Karpas-422 (cell line): ENCODE measurements around the gene OAT. TPM values are rescaled to one million over a fixed set of nuclear protein-coding genes. Genes with fewer than 3 reads are reported as not detected.
"Not testable (repeated sequence)": the region's sequence is repeated elsewhere in the genome, so short reads cannot be mapped to it uniquely, and the experiment has no call there.

ENCODE experiments used
- DNase-seq: peaks from one replicate; pipeline ENCODE4 v3.0.0-alpha.2; 2015
- H2AFZ ChIP-seq: fragments of 200-600 bp; sonication (generic); 2 replicates; pipeline ENCODE4 v1.6.1; 2014; ENCODE audit warnings: antibody characterized with exemption, low read length, mixed read lengths
- H3K27ac ChIP-seq: fragments of 200-600 bp; sonication (generic); 2 replicates; pipeline ENCODE4 v1.5.1; 2014; ENCODE audit warnings: mild to moderate bottlenecking, low read length, moderate library complexity
- H3K27me3 ChIP-seq: fragments of 200-600 bp; sonication (generic); 2 replicates; pipeline ENCODE4 v1.6.1; 2014; ENCODE audit warnings: low read length, mixed read lengths
- H3K36me3 ChIP-seq: fragments of 200-600 bp; sonication (generic); 2 replicates; pipeline ENCODE4 v1.6.1; 2014; ENCODE audit warnings: low read length, mixed read lengths; ENCODE audit not compliant: insufficient read depth
- H3K4me1 ChIP-seq: fragments of 200-600 bp; sonication (generic); 2 replicates; pipeline ENCODE4 v1.6.1; 2014; ENCODE audit warnings: mild to moderate bottlenecking, low read length, mixed read lengths
- H3K4me2 ChIP-seq: fragments of 200-600 bp; sonication (generic); 2 replicates; pipeline ENCODE4 v1.6.1; 2014; ENCODE audit warnings: low read length, low read depth, mild to moderate bottlenecking; ENCODE audit not compliant: poor library complexity, severe bottlenecking
- H3K4me3 ChIP-seq: fragments of 200-600 bp; sonication (generic); 2 replicates; pipeline ENCODE4 v1.5.1; 2014; ENCODE audit warnings: mild to moderate bottlenecking, antibody characterized with exemption, low read length, mixed read lengths
- H3K79me2 ChIP-seq: fragments of 200-600 bp; sonication (generic); 2 replicates; pipeline ENCODE4 v1.6.1; 2014; ENCODE audit warnings: mild to moderate bottlenecking, low read length, mixed read lengths
- H3K9ac ChIP-seq: fragments of 200-600 bp; sonication (generic); 2 replicates; pipeline ENCODE4 v1.6.0; 2014; ENCODE audit warnings: low read length
- H3K9me2 ChIP-seq: fragments of 200-600 bp; sonication (generic), shearing (Covaris generic); replicated peaks from 2 replicates; pipeline ENCODE4 v1.6.0; 2014; ENCODE audit warnings: mild to moderate bottlenecking, low read length, moderate library complexity; ENCODE audit not compliant: insufficient read depth
- H3K9me3 ChIP-seq: fragments of 300-700, 200-600 bp; sonication (generic); 2 replicates; pipeline ENCODE4 v1.6.1; 2014; ENCODE audit warnings: low read length, mixed read lengths
- H4K20me1 ChIP-seq: fragments of 200-600 bp; sonication (generic); 2 replicates; pipeline ENCODE4 v1.6.1; 2014; ENCODE audit warnings: mild to moderate bottlenecking, antibody characterized with exemption, low read length, low read depth; ENCODE audit not compliant: insufficient read depth
- total RNA-seq: library from RNA; depleted of rRNA; stranded (reverse); fragments of >200 nt; shearing (Covaris generic); gene quantifications from 2 replicates; pipeline ENCODE4 v1.2.3, GENCODE V29; 2014; ENCODE audit warnings: low replicate concordance

OAT gene
- total RNA-seq, 1 experiment from 2014 or later, result 98.4 TPM

DNA sequence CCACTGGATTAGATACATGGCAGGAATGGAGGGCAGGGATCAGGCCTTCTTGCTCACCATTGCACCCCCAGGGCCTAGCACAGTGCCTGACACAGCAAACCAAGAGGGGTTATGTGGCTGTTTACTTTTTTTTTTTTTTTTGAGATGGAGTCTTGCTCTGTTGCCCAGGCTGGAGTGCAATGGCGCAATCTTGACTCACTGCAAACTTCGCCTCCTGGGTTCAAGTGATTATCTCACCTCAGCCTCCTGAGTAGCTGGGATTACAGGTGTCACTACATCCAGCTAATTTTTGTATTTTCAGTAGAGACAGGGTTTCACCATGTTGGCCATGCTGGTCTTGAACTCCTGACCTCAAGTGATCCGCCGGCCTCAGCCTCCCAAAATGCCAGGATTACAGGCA, 17.0 kb upstream of the OAT start:
- not testable (repeated sequence) for H3K36me3 ChIP-seq, H4K20me1 ChIP-seq, H3K9me2 ChIP-seq, H3K27ac ChIP-seq, H2AFZ ChIP-seq, DNase-seq, H3K9ac ChIP-seq, H3K27me3 ChIP-seq, H3K79me2 ChIP-seq, H3K9me3 ChIP-seq
- Histone ChIP-seq H3K4me2 (peak overlapping the region; percentile 73), H3K4me3 (peak overlapping the region; percentile 46; the same call in 1 of the 2 replicates), H3K4me1 (peaks cover 43% of the 10 kb centered on the region)

GRCh38 chr10:124433461-124433860, 14.7 kb upstream of the OAT start:
- Histone ChIP-seq H2AFZ (no peak overlapping the region), H3K4me1 (peaks cover 24% of the 10 kb centered on the region), H3K36me3 (no peaks in the 10 kb centered on the region), H4K20me1 (no peaks in the 10 kb centered on the region), H3K9me3 (no peaks in the 10 kb centered on the region), H3K79me2 (no peaks in the 10 kb centered on the region), H3K9me2 (no peaks in the 10 kb centered on the region), H3K27me3 (no peaks in the 10 kb centered on the region), H3K4me3 (no peak overlapping the region), H3K4me2 (no peak overlapping the region), H3K27ac (no peak overlapping the region), H3K9ac (no peak overlapping the region)
- DNase-seq, result no peak

DNA sequence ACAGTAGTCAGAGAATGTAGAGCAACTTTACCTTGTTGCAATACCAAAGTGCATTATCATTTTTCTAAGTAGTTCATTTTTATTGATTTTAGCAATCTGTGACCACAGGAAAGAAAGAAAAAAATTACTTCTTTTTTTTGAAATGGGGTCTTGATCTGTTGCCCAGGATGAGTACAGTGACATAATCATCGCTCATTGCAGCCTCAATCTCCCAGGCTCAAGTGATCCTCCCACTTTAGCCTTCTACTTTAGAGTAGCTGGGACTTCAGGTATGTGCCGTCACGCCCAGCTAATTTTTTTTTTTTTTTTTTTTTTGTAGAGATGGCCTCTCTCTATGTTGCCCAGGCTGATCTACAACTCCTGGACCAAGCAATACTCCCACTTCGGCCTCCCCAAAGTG, 11.4 kb upstream of the OAT start:
- Histone ChIP-seq H4K20me1 (no peaks in the 10 kb centered on the region), H3K36me3 (no peaks in the 10 kb centered on the region), H3K27me3 (no peaks in the 10 kb centered on the region), H3K79me2 (no peaks in the 10 kb centered on the region), H3K9ac (no peak overlapping the region), H3K9me3 (no peaks in the 10 kb centered on the region), H3K4me3 (no peak overlapping the region), H3K9me2 (no peaks in the 10 kb centered on the region), H3K27ac (no peak overlapping the region), H2AFZ (no peak overlapping the region), H3K4me1 (no peaks in the 10 kb centered on the region), H3K4me2 (no peak overlapping the region)
- no peak for DNase-seq

DNA sequence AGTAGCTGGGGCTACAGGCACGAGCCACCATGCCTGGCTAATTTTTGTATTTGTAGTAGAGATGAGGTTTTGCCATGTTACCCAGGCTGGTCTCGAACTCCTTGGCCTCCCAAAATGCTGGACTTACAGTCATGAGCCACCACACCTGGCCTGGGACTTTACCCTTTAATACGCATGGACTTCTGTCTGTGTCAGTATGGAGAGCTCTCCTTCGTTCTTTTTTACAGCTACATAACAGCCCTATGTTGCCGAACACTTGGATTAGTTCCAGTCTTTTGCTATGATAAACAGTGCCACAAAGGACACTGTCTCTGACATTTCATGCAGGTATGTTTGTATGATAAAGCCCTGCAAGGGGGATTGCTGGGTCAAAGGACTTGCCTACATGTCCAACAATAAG, 10.9 kb upstream of the OAT start:
- Histone ChIP-seq H3K27me3 (no peaks in the 10 kb centered on the region), H3K27ac (no peak overlapping the region), H3K9me3 (no peaks in the 10 kb centered on the region), H3K79me2 (no peaks in the 10 kb centered on the region), H3K4me3 (no peak overlapping the region), H3K36me3 (no peaks in the 10 kb centered on the region), H3K9me2 (no peaks in the 10 kb centered on the region), H4K20me1 (no peaks in the 10 kb centered on the region), H3K9ac (no peak overlapping the region), H2AFZ (no peak overlapping the region), H3K4me1 (no peaks in the 10 kb centered on the region), H3K4me2 (no peak overlapping the region)
- no peak for DNase-seq

DNA sequence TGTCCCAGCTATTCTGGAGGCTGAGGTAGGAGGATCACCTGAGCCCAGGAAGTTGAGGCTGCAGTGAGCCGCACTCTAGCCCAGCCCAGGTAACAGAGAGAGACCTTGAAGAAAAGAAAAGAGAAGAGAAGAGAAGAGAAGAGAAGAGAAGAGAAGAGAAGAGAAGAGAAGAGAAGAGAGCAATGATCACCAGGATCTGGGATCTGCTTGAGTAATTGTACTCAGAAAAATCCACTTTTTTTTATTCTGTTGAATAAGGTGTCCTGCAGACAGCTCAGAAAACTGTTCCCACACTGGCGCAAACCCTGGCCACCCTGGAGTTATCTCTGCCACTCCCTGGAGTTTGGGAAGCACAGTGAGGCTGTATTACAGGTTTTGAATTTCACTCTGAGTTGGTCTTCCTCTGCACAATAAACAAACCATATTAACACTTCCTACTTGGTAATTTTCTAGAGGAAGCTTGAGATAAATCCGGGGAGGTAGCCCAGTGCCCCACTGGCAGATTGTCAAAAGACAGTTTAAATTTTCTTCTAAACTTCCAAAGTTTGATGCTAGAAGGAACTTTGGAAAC, 9.6 kb upstream of the OAT start:
- Histone ChIP-seq H3K9me2 (no peaks in the 10 kb centered on the region), H3K27ac (no peak overlapping the region), H3K36me3 (no peaks in the 10 kb centered on the region), H3K4me1 (no peaks in the 10 kb centered on the region), H3K9ac (no peak overlapping the region), H3K4me3 (no peak overlapping the region), H3K4me2 (no peak overlapping the region), H2AFZ (no peak overlapping the region), H3K9me3 (no peaks in the 10 kb centered on the region), H4K20me1 (no peaks in the 10 kb centered on the region), H3K79me2 (no peaks in the 10 kb centered on the region), H3K27me3 (no peaks in the 10 kb centered on the region)
- no peak for DNase-seq

- H3K79me2 ChIP-seq, result no peaks in the 10 kb centered on the region
- no peak overlapping the region for H3K9ac ChIP-seq
- no peaks in the 10 kb centered on the region for H3K4me1 ChIP-seq
- no peak overlapping the region for H3K4me2 ChIP-seq
- no peaks in the 10 kb centered on the region for H4K20me1 ChIP-seq
- no peaks in the 10 kb centered on the region for H3K9me2 ChIP-seq
- DNase-seq, result no peak
- no peak overlapping the region for H2AFZ ChIP-seq
- H3K9me3 ChIP-seq, result no peaks in the 10 kb centered on the region
- H3K27ac ChIP-seq, result no peak overlapping the region
- H3K36me3 ChIP-seq, result no peaks in the 10 kb centered on the region
- no peak overlapping the region for H3K4me3 ChIP-seq
- no peaks in the 10 kb centered on the region for H3K27me3 ChIP-seq
Observed at GRCh38 chr10:124425227-124425962, 6.7 kb upstream of the OAT start.

DNA sequence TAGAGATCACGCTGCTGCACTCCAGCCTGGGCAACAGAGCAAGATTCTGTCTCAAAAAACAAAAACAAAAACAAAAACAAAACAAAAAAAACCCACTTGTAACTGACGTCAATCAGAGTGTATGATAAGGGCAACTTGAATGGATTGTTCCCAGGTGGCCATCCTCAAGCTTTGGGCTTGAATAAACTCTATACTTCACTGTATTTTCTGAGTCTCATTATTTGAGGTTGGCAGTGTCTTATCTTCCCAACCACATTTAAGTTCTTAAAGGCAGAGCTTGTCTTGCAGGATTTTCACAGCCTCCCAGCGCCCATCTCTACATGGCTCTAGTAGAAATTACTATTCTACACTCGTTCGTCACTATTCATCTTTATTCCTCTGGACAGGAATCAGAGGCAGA, 5.1 kb upstream of the OAT start:
- Histone ChIP-seq H3K9me3 (no peaks in the 10 kb centered on the region), H2AFZ (no peak overlapping the region), H3K27me3 (no peaks in the 10 kb centered on the region), H3K4me2 (no peak overlapping the region), H3K36me3 (no peaks in the 10 kb centered on the region), H3K27ac (no peak overlapping the region), H4K20me1 (no peaks in the 10 kb centered on the region), H3K4me3 (no peak overlapping the region), H3K4me1 (peaks cover 3% of the 10 kb centered on the region; the same call in 1 of the 2 replicates), H3K9me2 (no peaks in the 10 kb centered on the region), H3K9ac (no peak overlapping the region), H3K79me2 (no peaks in the 10 kb centered on the region)
- no peak for DNase-seq

DNA sequence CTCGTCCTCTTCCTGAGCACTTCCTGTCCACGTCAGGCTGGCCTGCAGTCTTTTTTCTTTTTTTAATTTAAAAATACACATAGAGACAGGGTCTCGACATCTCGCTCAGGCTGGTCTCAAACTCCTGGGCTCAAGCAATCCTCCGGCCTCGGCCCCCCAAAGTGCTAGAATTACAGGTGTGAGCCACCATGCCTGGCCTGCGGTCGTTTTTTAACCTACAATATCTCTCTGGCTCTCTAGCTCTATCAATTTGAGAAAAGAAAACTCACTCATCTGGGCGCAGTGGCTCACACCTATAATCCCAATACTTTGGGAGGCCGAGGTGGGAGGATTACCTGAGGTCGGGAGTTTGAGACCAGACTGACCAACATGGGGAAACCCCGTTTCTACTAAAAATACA, 4.0 kb upstream of the OAT start:
- H3K27me3 ChIP-seq, result no peaks in the 10 kb centered on the region
- peaks cover 4% of the 10 kb centered on the region for H3K4me1 ChIP-seq
- H3K9ac ChIP-seq, result no peak overlapping the region
- no peak for DNase-seq
- no peaks in the 10 kb centered on the region for H3K36me3 ChIP-seq
- no peak overlapping the region for H2AFZ ChIP-seq
- no peak overlapping the region for H3K4me3 ChIP-seq
- H4K20me1 ChIP-seq, result no peaks in the 10 kb centered on the region
- peaks cover 5% of the 10 kb centered on the region for H3K79me2 ChIP-seq
- no peaks in the 10 kb centered on the region for H3K9me2 ChIP-seq
- H3K9me3 ChIP-seq, result no peaks in the 10 kb centered on the region
- H3K27ac ChIP-seq, result no peak overlapping the region
- H3K4me2 ChIP-seq, result no peak overlapping the region
